ENCODE data around the gene TCF7L2.

Gene TCF7L2

GRCh38 chr10:113138937-113139585 lies 189.0 kb downstream of the TCF7L2 start:
- H3K4me1 Mint-ChIP-seq: no peaks in the 10 kb centered on the region
- peaks cover 11% of the 10 kb centered on the region for H3K27me3 Mint-ChIP-seq
- H3K27ac Mint-ChIP-seq: no peak overlapping the region
- ATAC-seq: no peak
- no peak overlapping the region for H3K4me3 Mint-ChIP-seq
- no peaks in the 10 kb centered on the region for H3K36me3 Mint-ChIP-seq
- no peaks in the 10 kb centered on the region for H3K9me3 Mint-ChIP-seq

GRCh38 chr10:113139699-113140098 lies 189.7 kb downstream of the TCF7L2 start:
- Mint-ChIP-seq H3K27me3 (peaks cover 8% of the 10 kb centered on the region), H3K36me3 (no peaks in the 10 kb centered on the region), H3K9me3 (no peaks in the 10 kb centered on the region), H3K27ac (no peak overlapping the region), H3K4me3 (no peak overlapping the region), H3K4me1 (no peaks in the 10 kb centered on the region)
- ATAC-seq: no peak

GRCh38 chr10:113140143-113141011 lies 190.3 kb downstream of the TCF7L2 start:
- no peaks in the 10 kb centered on the region for H3K9me3 Mint-ChIP-seq
- no peak for ATAC-seq
- no peaks in the 10 kb centered on the region for H3K4me1 Mint-ChIP-seq
- no peak overlapping the region for H3K4me3 Mint-ChIP-seq
- H3K27ac Mint-ChIP-seq: no peak overlapping the region
- H3K36me3 Mint-ChIP-seq: no peaks in the 10 kb centered on the region
- H3K27me3 Mint-ChIP-seq: peaks cover 8% of the 10 kb centered on the region

- no peaks in the 10 kb centered on the region for H3K36me3 Mint-ChIP-seq
- no peak overlapping the region for H3K4me3 Mint-ChIP-seq
- no peaks in the 10 kb centered on the region for H3K9me3 Mint-ChIP-seq
- peaks cover 8% of the 10 kb centered on the region for H3K27me3 Mint-ChIP-seq
- no peak for ATAC-seq
- no peak overlapping the region for H3K27ac Mint-ChIP-seq
- no peaks in the 10 kb centered on the region for H3K4me1 Mint-ChIP-seq
These were observed 192.7 kb downstream of the TCF7L2 start for GRCh38 chr10:113142601-113143362.

- Mint-ChIP-seq H3K27me3 (no peaks in the 10 kb centered on the region), H3K36me3 (no peaks in the 10 kb centered on the region), H3K9me3 (no peaks in the 10 kb centered on the region), H3K4me3 (no peak overlapping the region), H3K4me1 (no peaks in the 10 kb centered on the region), H3K27ac (no peak overlapping the region)
- ATAC-seq: no peak
These were observed 194.5 kb downstream of the TCF7L2 start for GRCh38 chr10:113144576-113144975.

GRCh38 chr10:113148071-113148825 lies 198.2 kb downstream of the TCF7L2 start:
- no peaks in the 10 kb centered on the region for H3K36me3 Mint-ChIP-seq
- no peaks in the 10 kb centered on the region for H3K27me3 Mint-ChIP-seq
- H3K27ac Mint-ChIP-seq: no peak overlapping the region
- no peak for ATAC-seq
- H3K4me1 Mint-ChIP-seq: no peaks in the 10 kb centered on the region
- no peaks in the 10 kb centered on the region for H3K9me3 Mint-ChIP-seq
- no peak overlapping the region for H3K4me3 Mint-ChIP-seq

GRCh38 chr10:113148901-113149300 lies 198.9 kb downstream of the TCF7L2 start:
- ATAC-seq: no peak
- Mint-ChIP-seq H3K36me3 (no peaks in the 10 kb centered on the region), H3K9me3 (no peaks in the 10 kb centered on the region), H3K4me1 (no peaks in the 10 kb centered on the region), H3K27me3 (no peaks in the 10 kb centered on the region), H3K4me3 (no peak overlapping the region), H3K27ac (no peak overlapping the region)

- Mint-ChIP-seq H3K4me3 (no peak overlapping the region), H3K4me1 (no peaks in the 10 kb centered on the region), H3K27me3 (no peaks in the 10 kb centered on the region), H3K9me3 (no peaks in the 10 kb centered on the region), H3K36me3 (no peaks in the 10 kb centered on the region), H3K27ac (no peak overlapping the region)
- no peak for ATAC-seq
These were observed 199.6 kb downstream of the TCF7L2 start for GRCh38 chr10:113149626-113150025.

GRCh38 chr10:113151190-113151666 lies 201.2 kb downstream of the TCF7L2 start:
- Mint-ChIP-seq H3K9me3 (no peaks in the 10 kb centered on the region), H3K27ac (no peak overlapping the region)

GRCh38 chr10:113153493-113154102 lies 203.6 kb downstream of the TCF7L2 start:
- H3K9me3 Mint-ChIP-seq: no peaks in the 10 kb centered on the region
- no peak overlapping the region for H3K4me3 Mint-ChIP-seq
- H3K4me1 Mint-ChIP-seq: no peaks in the 10 kb centered on the region
- H3K36me3 Mint-ChIP-seq: no peaks in the 10 kb centered on the region
- no peak for ATAC-seq
- H3K27me3 Mint-ChIP-seq: no peaks in the 10 kb centered on the region
- no peak overlapping the region for H3K27ac Mint-ChIP-seq

More at GRCh38 chr10:113151190-113151666, 201.2 kb downstream of the TCF7L2 start:
- no peak overlapping the region for H3K4me3 Mint-ChIP-seq
- no peaks in the 10 kb centered on the region for H3K36me3 Mint-ChIP-seq
- H3K27me3 Mint-ChIP-seq: no peaks in the 10 kb centered on the region
- ATAC-seq: no peak
- H3K4me1 Mint-ChIP-seq: no peaks in the 10 kb centered on the region

GRCh38 chr10:113157441-113157840 lies 207.4 kb downstream of the TCF7L2 start:
- no peaks in the 10 kb centered on the region for H3K4me1 Mint-ChIP-seq
- H3K4me3 Mint-ChIP-seq: no peak overlapping the region
- no peak for ATAC-seq
- H3K36me3 Mint-ChIP-seq: no peaks in the 10 kb centered on the region
- H3K27me3 Mint-ChIP-seq: peaks cover 16% of the 10 kb centered on the region
- no peak overlapping the region for H3K27ac Mint-ChIP-seq
- H3K9me3 Mint-ChIP-seq: no peaks in the 10 kb centered on the region

GRCh38 chr10:113158183-113158582 lies 208.1 kb downstream of the TCF7L2 start:
- Mint-ChIP-seq H3K4me1 (no peaks in the 10 kb centered on the region), H3K4me3 (no peak overlapping the region), H3K9me3 (no peaks in the 10 kb centered on the region), H3K36me3 (no peaks in the 10 kb centered on the region), H3K27me3 (peaks cover 21% of the 10 kb centered on the region), H3K27ac (no peak overlapping the region)
- no peak for ATAC-seq

- Mint-ChIP-seq H3K4me3 (no peak overlapping the region), H3K27me3 (peaks cover 34% of the 10 kb centered on the region), H3K27ac (no peak overlapping the region), H3K4me1 (no peaks in the 10 kb centered on the region), H3K9me3 (no peaks in the 10 kb centered on the region), H3K36me3 (no peaks in the 10 kb centered on the region)
- ATAC-seq: no peak
These were observed 209.5 kb downstream of the TCF7L2 start for GRCh38 chr10:113159563-113159962.

- Mint-ChIP-seq H3K4me3 (no peak overlapping the region), H3K36me3 (no peaks in the 10 kb centered on the region), H3K4me1 (no peaks in the 10 kb centered on the region), H3K9me3 (no peaks in the 10 kb centered on the region), H3K27ac (no peak overlapping the region), H3K27me3 (peaks cover 44% of the 10 kb centered on the region)
- ATAC-seq: no peak
These were observed 210.6 kb downstream of the TCF7L2 start for GRCh38 chr10:113160641-113161040.
